Transverse colon (tissue), 4 donors: Measurements from ENCODE around the gene ACSS1. TPM values are rescaled to one million over a fixed set of nuclear protein-coding genes. Genes with fewer than 3 reads are reported as not detected.

Source experiments
- DNase-seq: peaks from one replicate; pipeline ENCODE4 v3.0.0-alpha.2; 2019
- H3K27ac ChIP-seq, 4 donors: fragments of 200-600 bp; sonication (generic); 2 replicates each; pipeline ENCODE4 v1.5.1; 2016 to 2018; ENCODE audit warnings: inconsistent platforms in 4 of 4
- H3K27me3 ChIP-seq: fragments of 200-600 bp; sonication (generic); 2 replicates; pipeline ENCODE4 v1.5.1; 2017; ENCODE audit warnings: inconsistent platforms
- H3K36me3 ChIP-seq, 4 donors: fragments of 200-600 bp; sonication (generic); 2 replicates each; pipeline ENCODE4 v1.5.1; 2017 to 2019; ENCODE audit warnings: inconsistent platforms in 4 of 4
- H3K4me1 ChIP-seq, 4 donors: fragments of 200-600 bp; sonication (generic); 2 replicates each; pipeline ENCODE4 v1.5.1; 2017 to 2020; ENCODE audit warnings: inconsistent platforms in 4 of 4
- H3K4me3 ChIP-seq, 4 donors: fragments of 200-600 bp; sonication (generic); 1 replicate in 1 of 4; 2 replicates in 3 of 4; pipeline versions ENCODE4 v1.5.1 to v1.6.1; 2017 to 2019; ENCODE audit warnings: inconsistent platforms in 4 of 4
- H3K9me3 ChIP-seq, 2 donors: fragments of 200-600 bp; sonication (generic); 2 replicates each; pipeline ENCODE4 v1.5.1; 2017 to 2019; ENCODE audit warnings: inconsistent platforms in 2 of 2
- CTCF ChIP-seq, 5 experiments: fragments of 200-600 bp in 3 of 5; fragments of 450-650 bp in 2 of 5; sonication (generic) in 3 of 5; IDR thresholded peaks; 1 replicate in 2 of 5; 2 replicates in 3 of 5; pipeline ENCODE4 v1.5.1; 2016 to 2017; ENCODE audit warnings: antibody characterized with exemption in 5 of 5, inconsistent platforms in 3 of 5, mild to moderate bottlenecking in 2 of 5, moderate library complexity in 1 of 5
- EP300 ChIP-seq: sonication (generic); formaldehyde crosslinking; IDR thresholded peaks from one replicate; pipeline ENCODE4 v1.6.1; 2017; ENCODE audit warnings: antibody characterized with exemption, low read depth
- POLR2A ChIP-seq: fragments of 450-650 bp; IDR thresholded peaks from one replicate; pipeline ENCODE4 v1.6.1; 2016; ENCODE audit warnings: antibody characterized with exemption, mild to moderate bottlenecking, moderate library complexity
- POLR2AphosphoS5 ChIP-seq, 3 donors: sonication (generic); formaldehyde crosslinking; IDR thresholded peaks; one replicate each; pipeline ENCODE4 v1.6.1; 2016; ENCODE audit warnings: antibody characterized with exemption in 3 of 3
- WGBS, 2 donors: methylation state at CpG; one replicate each; pipeline ENCODE4 v1.1.5; 2018; ENCODE audit warnings: low coverage in 1 of 2; 5-methylcytosine and 5-hydroxymethylcytosine counted together
- in situ Hi-C, 4 donors: fragments of 200-750 bp; cut with MboI; loops; one replicate each; pipeline versions ENCODE4 v1.15.0 to v1.15.1; 2017; ENCODE audit warnings: low sequenced_read_pairs in 3 of 4, low pct_ligation_motif_present in 1 of 4, low pct_unique_long_range_greater_than_20kb in 1 of 4
- intact Hi-C: fragments of 100-400 bp; cut with DNase I; formaldehyde crosslinking; loops from one replicate; pipeline ENCODE4 v1.15.1; 2023; ENCODE audit warnings: low total_unique reads
- small RNA-seq, 4 donors: library from RNA; depleted of rRNA; stranded (forward); fragments of <200 nt; gene quantifications; one replicate each; pipeline ENCODE3, GENCODE V24; 2016
- total RNA-seq, 4 donors: library from RNA; depleted of rRNA; stranded (reverse); fragments of >200 nt; gene quantifications; one replicate each; pipeline ENCODE4 v1.1.0, GENCODE V29; 2016

ACSS1 gene
- total RNA-seq, 4 donors from 2014 or later: 30.3 to 64.7 (median 51.6) TPM

- in situ Hi-C loops: no loop called here
- peaks cover 0 to 2% (median 0%) of the 10 kb centered on the region in 4 donors for H3K4me1 ChIP-seq
- intact Hi-C loops: loop anchor here (10.0 kb wide), 1 partner anchor 1713 kb away; no protein-coding TSS in a partner anchor
- H3K36me3 ChIP-seq: peaks cover 0 to 8% (median 3%) of the 10 kb centered on the region in 4 donors
- no peaks in the 10 kb centered on the region for H3K27me3 ChIP-seq
- TF ChIP-seq CTCF (IDR thresholded peaks at IDR 0.05) (no peak), EP300 (no peak), POLR2AphosphoS5 (IDR thresholded peaks at IDR 0.05) (no peak), POLR2A (no peak)
- DNase-seq: no peak
- no peak overlapping the region for H3K4me3 ChIP-seq
- H3K27ac ChIP-seq: no peak overlapping the region
- no peaks in the 10 kb centered on the region for H3K9me3 ChIP-seq
- 95 to 97% methylated on average over 6 to 16 of the region's 18 CpGs for WGBS, 2 donors
Measured at GRCh38 chr20:24957326-24958016, 100.5 kb downstream of the ACSS1 start.

Small RNA genes lying within 50 kb of the gene (small RNA-seq; reads per million reads assigned to genes)
- 0 reads per million in 4 donors for gene RNU6-1257P

Other genes starting within 250 kb of the ACSS1 start
- gene CST7, start 108.9 kb downstream of the ACSS1 start, total RNA-seq: 1 to 10 TPM in 2 of 4 donors, not detected in 2; 3.2 to 3.3 TPM
- 10 to 100 TPM; 14.9 to 88.6 (median 50.2) TPM for gene APMAP, start 65.4 kb downstream of the ACSS1 start, total RNA-seq
- gene VSX1, start 24.0 kb upstream of the ACSS1 start, total RNA-seq: under 1 TPM in 1 of 4 donors, not detected in 3; 0.16 TPM
- gene ENTPD6, start 137.6 kb upstream of the ACSS1 start, total RNA-seq: 100 to 1,000 TPM; 163 to 261 (median 224) TPM
- 100 to 1,000 TPM; 195 to 554 (median 359) TPM for gene PYGB, start 189.9 kb upstream of the ACSS1 start, total RNA-seq